ENCODE measurements around the gene TMEFF1.

Gene TMEFF1

DNA sequence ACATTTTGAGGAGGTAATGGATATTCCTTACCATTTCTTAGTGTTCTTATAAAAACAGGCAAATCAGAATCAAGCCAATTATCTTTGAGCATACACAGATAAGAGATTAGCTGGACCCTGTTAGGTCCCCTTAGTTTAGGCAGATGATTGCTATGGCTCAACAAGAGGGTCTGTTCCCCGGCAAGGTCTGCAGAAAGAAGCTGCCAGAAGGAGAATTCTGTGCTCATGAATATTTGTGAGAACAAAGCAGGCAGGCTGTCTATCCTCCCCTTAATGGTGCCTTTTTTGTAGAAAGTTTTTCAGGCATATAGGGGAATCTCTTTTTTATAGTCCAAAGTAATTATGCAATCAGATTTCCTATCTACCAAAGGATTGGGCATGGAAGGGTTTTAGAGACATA, 132.5 kb downstream of the TMEFF1 start:
- TF ChIP-seq, protein P1, sequence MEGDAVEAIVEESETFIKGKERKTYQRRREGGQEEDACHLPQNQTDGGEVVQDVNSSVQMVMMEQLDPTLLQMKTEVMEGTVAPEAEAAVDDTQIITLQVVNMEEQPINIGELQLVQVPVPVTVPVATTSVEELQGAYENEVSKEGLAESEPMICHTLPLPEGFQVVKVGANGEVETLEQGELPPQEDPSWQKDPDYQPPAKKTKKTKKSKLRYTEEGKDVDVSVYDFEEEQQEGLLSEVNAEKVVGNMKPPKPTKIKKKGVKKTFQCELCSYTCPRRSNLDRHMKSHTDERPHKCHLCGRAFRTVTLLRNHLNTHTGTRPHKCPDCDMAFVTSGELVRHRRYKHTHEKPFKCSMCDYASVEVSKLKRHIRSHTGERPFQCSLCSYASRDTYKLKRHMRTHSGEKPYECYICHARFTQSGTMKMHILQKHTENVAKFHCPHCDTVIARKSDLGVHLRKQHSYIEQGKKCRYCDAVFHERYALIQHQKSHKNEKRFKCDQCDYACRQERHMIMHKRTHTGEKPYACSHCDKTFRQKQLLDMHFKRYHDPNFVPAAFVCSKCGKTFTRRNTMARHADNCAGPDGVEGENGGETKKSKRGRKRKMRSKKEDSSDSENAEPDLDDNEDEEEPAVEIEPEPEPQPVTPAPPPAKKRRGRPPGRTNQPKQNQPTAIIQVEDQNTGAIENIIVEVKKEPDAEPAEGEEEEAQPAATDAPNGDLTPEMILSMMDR (IDR thresholded peaks at IDR 0.05; ENCODE audit: extremely low read depth, insufficient read depth, missing control alignments): no peak
- in situ Hi-C loops (cut with MboI; ENCODE audit: low pct_unique_long_range_greater_than_20kb, low sequenced_read_pairs, unreplicated experiment): no loop called here
- DNase-seq (ENCODE audit: low spot score): no peak

DNA sequence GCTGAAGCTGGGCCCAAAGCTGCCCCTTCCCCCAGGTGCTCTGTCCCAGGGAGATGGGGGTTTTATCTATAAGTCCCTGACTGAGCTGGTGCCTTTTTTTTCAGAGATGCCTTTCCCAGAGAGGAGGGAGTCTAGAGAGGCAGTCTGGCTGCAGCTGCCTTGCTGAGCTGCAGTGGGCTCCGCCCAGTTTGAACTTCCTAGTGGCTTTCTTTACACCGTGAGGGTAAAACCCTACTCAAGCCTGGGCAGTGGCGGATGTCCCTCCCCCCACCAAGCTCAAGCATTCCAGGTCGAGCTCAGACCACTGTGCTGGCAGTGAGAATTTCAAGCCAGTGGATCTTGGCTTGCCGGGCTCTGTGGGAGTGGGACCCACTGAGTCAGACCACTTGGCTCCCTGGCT, 146.2 kb downstream of the TMEFF1 start:
- in situ Hi-C loops (cut with MboI; ENCODE audit: low pct_unique_long_range_greater_than_20kb, low sequenced_read_pairs, unreplicated experiment): no loop called here
- DNase-seq (ENCODE audit: low spot score): no peak
- TF ChIP-seq, protein P1 (IDR thresholded peaks at IDR 0.05; ENCODE audit: extremely low read depth, insufficient read depth, missing control alignments): no peak

DNA sequence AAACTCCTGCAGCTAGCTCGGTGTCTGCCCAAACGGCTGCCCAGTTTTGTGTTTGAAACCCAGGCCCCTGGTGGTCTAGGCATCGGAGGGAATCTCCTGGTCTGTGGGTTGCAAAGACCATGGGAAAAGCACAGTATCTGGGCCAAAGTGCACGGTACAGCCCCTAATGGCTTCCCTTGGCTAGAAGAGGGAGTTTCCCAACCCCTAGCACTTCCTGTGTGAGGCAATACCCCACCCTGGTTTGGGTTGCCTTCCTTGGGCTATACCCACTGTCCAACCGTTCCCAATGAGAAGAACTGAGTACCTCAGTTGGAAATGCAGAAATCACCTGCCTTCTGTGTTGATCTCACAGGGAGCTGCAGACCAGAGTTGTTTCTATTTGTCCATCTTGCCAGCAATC, 146.7 kb downstream of the TMEFF1 start:
- in situ Hi-C loops (cut with MboI; ENCODE audit: low pct_unique_long_range_greater_than_20kb, low sequenced_read_pairs, unreplicated experiment): no loop called here
- TF ChIP-seq, protein P1 (IDR thresholded peaks at IDR 0.05; ENCODE audit: extremely low read depth, insufficient read depth, missing control alignments): no peak

DNA sequence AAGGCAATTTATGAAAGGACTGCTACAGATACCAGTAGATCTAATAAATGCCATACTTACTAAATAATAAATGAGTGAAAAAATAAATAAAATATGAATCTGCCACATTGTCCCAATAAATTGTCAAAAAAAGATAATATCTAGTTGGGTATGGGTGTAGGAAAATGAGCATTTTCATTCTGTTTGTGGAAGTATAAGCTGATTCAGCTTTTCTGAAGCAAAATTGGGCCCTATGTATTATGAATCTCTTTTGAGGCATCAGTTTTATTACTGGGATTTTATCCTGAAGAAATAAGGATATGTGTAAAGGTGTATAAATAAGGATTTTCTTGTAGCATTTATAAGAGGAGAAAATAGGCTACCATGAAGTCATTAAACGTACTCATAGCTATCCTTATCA, 151.0 kb downstream of the TMEFF1 start:
- TF ChIP-seq, protein P1 (IDR thresholded peaks at IDR 0.05; ENCODE audit: extremely low read depth, insufficient read depth, missing control alignments): no peak
- in situ Hi-C loops (cut with MboI; ENCODE audit: low pct_unique_long_range_greater_than_20kb, low sequenced_read_pairs, unreplicated experiment): no loop called here
- DNase-seq (ENCODE audit: low spot score): no peak

More for the DNA sequence above, 146.7 kb downstream of the TMEFF1 start:
- no peak for DNase-seq (ENCODE audit: low spot score)

DNA sequence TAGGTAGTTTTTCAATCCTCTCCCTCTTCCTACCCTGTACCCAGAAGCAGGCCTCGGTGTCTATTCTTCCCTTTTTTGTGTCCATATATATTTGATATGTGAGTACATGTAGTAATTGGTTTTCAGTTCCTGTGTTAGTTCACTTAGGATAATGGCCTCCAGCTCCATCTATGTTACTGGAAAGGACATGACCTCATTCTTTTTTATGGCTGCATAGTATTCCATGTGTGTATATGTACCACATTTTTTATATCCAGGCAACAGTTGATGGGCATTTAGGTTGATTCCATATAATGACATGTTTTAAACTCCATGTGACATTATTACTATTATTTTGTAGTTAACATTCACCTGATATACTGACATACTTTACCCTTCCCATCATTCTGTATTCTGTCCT, 154.0 kb downstream of the TMEFF1 start:
- TF ChIP-seq, protein P1 (IDR thresholded peaks at IDR 0.05; ENCODE audit: extremely low read depth, insufficient read depth, missing control alignments): no peak
- in situ Hi-C loops (cut with MboI; ENCODE audit: low pct_unique_long_range_greater_than_20kb, low sequenced_read_pairs, unreplicated experiment): no loop called here
- no peak for DNase-seq (ENCODE audit: low spot score)

Data from GM13977 (cell line).